ENCODE data around the gene TGM2. TPM values are rescaled to one million over a fixed set of nuclear protein-coding genes. Genes with fewer than 3 reads are reported as not detected.
A peak's percentile ranks its signal among the peaks of the same experiment; 100 is the strongest.

The TGM2 gene
- total and polyA plus RNA-seq, 2 donors (not counting 3 experiments of a cell fraction or from before 2014, with no cell fraction given): 861 to 868 TPM

DNA sequence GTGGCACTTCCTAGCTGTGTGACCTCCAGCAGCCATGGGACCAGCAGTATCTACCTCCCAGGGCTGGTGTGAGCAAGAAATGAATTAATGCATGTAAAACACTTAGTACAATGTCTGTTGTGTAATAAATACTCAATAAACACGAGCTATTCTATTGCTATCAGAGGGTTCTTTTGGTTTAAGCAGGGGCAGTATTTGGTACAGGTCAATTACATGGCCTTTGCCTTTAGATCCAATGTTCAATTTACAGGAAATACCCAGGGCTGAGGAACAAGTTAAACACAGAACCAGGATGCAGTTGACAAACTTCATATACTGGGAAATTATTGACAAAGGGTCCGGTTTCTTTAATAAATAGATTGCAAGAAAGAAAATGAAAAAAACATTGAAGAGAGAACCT is 2.9 kb downstream of the TGM2 start:
- BruUV-seq (replicated peaks): no TSS peak
- intact Hi-C loops (cut with micrococcal nuclease) (no loop called here), dilution Hi-C loops (cut with MboI; ENCODE audit: extremely low pct_ligation_motif_present, low sequenced_read_pairs) (no loop called here)
- Histone ChIP-seq H3K36me3 (ENCODE audit: control insufficient read depth in 2 of 2, extremely low read depth in 1 of 2, insufficient read depth in 2 of 2, low read length in 2 of 2) (peaks cover 23 to 30% of the 10 kb centered on the region in 2 experiments), H3K4me2 (ENCODE audit: insufficient read depth, low read length) (peak overlapping the region; percentile 78), H2AFZ (ENCODE audit: low read depth, low read length) (no peak overlapping the region), H3K27ac (ENCODE audit: insufficient read depth, low read depth, low read length) (peak overlapping the region; percentile 96), H3K9ac (replicated peaks; ENCODE audit: extremely low read depth, insufficient read depth, low read length) (peak overlapping the region; percentile 86), H3K27me3 (ENCODE audit: control insufficient read depth in 2 of 2, insufficient read depth in 2 of 2, low read length in 2 of 2) (no peaks in the 10 kb centered on the region), H3K9me1 (replicated peaks; ENCODE audit: control insufficient read depth, extremely low read depth, insufficient read depth, low read length) (no peaks in the 10 kb centered on the region), H4K20me1 (replicated peaks; ENCODE audit: control insufficient read depth, extremely low read depth, insufficient read depth, low read length) (no peaks in the 10 kb centered on the region), H3K79me2 (ENCODE audit: control insufficient read depth, insufficient read depth, low read length) (peaks cover 78% of the 10 kb centered on the region), H3K9me3 (replicated peaks; ENCODE audit: control insufficient read depth, insufficient read depth, low read length) (no peaks in the 10 kb centered on the region), H3K4me1 (ENCODE audit: control insufficient read depth, extremely low read depth, insufficient read depth, low read length) (peaks cover 82% of the 10 kb centered on the region), H3K4me3 (replicated peaks in 1 of 3; ENCODE audit: insufficient read depth in 1 of 3, low read depth in 1 of 3, low read length in 3 of 3) (peak overlapping the region; percentile 26 to 68 (median 32))
- POLR2A ChIA-PET: interaction anchor here (2.0 kb wide), 1 partner anchor 18 kb away, joined by 7 read pairs; no protein-coding TSS in a partner anchor
- DNase-seq (ENCODE audit: low read depth, low spot score) (peak; percentile 21), FAIRE-seq (no peak)
- CTCF ChIA-PET: interaction anchor here (0.8 to 4.5 kb wide), 8 partner anchors 10 to 598 kb away, joined by 3 to 53 read pairs (median 10); no protein-coding TSS in a partner anchor
- TF ChIP-seq FOS (IDR thresholded peaks at IDR 0.05; ENCODE audit: borderline replicate concordance, insufficient read depth, low read length) (no peak), JUN (IDR thresholded peaks at IDR 0.05; ENCODE audit: borderline replicate concordance, insufficient read depth, insufficient read length, low read depth) (no peak), GATA2 (IDR thresholded peaks at IDR 0.05; ENCODE audit: insufficient read depth, insufficient read length, low read depth, low read length) (no peak), MYC (IDR thresholded peaks at IDR 0.05; ENCODE audit: low read depth, low read length) (no peak), POLR2AphosphoS5 (IDR thresholded peaks at IDR 0.05; ENCODE audit: insufficient read depth, low read depth, low read length) (no peak), EZH2 (IDR thresholded peaks at IDR 0.05; ENCODE audit: borderline replicate concordance, low read depth, low read length, severe bottlenecking) (no peak), MAX (IDR thresholded peaks at IDR 0.05; ENCODE audit: insufficient read depth, insufficient read length) (no peak), CTCF (IDR thresholded peaks at IDR 0.05; ENCODE audit: extremely low read depth in 1 of 2, insufficient read depth in 1 of 2, low read depth in 1 of 2, low read length in 2 of 2) (no peak), POLR2A (IDR thresholded peaks at IDR 0.05; ENCODE audit: low read depth, low read length) (no peak)
